Activated CD8-positive, alpha-beta T cell treated with anti-CD3 and anti-CD28 coated beads, Interleukin-2, amount 10 ng/mL, durations not matched to agents 7 days and 5 days (primary cell): Measurements from ENCODE around the gene SLC1A6. TPM values are rescaled to one million over a fixed set of nuclear protein-coding genes. Genes with fewer than 3 reads are reported as not detected.

ENCODE experiments used
- ATAC-seq: fragments of 150-1000 bp; cut with Tn5 transposase; one replicate; pipeline ENCODE4 v1.10.0; 2021; ENCODE audit warnings: moderate library complexity
- CTCF ChIA-PET: fragments of 350-600 bp; sonication (Branson Sonifier 250); formaldehyde crosslinking; loops from one replicate; lab custom pipeline; 2021; ENCODE audit warnings: antibody characterized with exemption; lab: Charles Lee
- POLR2A ChIA-PET: fragments of 350-600 bp; sonication (Branson Sonifier 250); formaldehyde crosslinking; loops from one replicate; lab custom pipeline; 2021; ENCODE audit warnings: antibody characterized with exemption; lab: Charles Lee
- DNase-seq: peaks from one replicate; pipeline ENCODE4 v3.0.0-alpha.2; 2020
- H3K27ac Mint-ChIP-seq: one replicate; pipeline ENCODE4 v1.8.0; 2021; ENCODE audit warnings: mild to moderate bottlenecking, mixed read lengths
- H3K27me3 Mint-ChIP-seq: one replicate; pipeline ENCODE4 v1.8.0; 2021; ENCODE audit warnings: low read depth, mixed read lengths
- H3K36me3 Mint-ChIP-seq: one replicate; pipeline ENCODE4 v1.8.0; 2021; ENCODE audit warnings: low read depth, mixed read lengths
- H3K4me1 Mint-ChIP-seq: one replicate; pipeline ENCODE4 v1.8.0; 2021; ENCODE audit warnings: low read depth, mixed read lengths
- H3K4me3 Mint-ChIP-seq: one replicate; pipeline ENCODE4 v1.8.0; 2021; ENCODE audit warnings: mild to moderate bottlenecking, mixed read lengths
- H3K9me3 Mint-ChIP-seq: one replicate; pipeline ENCODE4 v1.8.0; 2022; ENCODE audit warnings: mixed read lengths; ENCODE audit not compliant: insufficient read depth
- total RNA-seq, 2 experiments: library from RNA; stranded (reverse); gene quantifications; one replicate each; pipeline ENCODE4 v1.2.3, GENCODE V29; 2021

The SLC1A6 gene
- total RNA-seq, 2 experiments from 2014 or later, result not detected

GRCh38 chr19:14992780-14993179, 13.1 kb upstream of the SLC1A6 start:
- H3K4me3 Mint-ChIP-seq, result no peak overlapping the region
- no peaks in the 10 kb centered on the region for H3K9me3 Mint-ChIP-seq
- H3K4me1 Mint-ChIP-seq, result no peaks in the 10 kb centered on the region
- ATAC-seq, result no peak
- no peaks in the 10 kb centered on the region for H3K36me3 Mint-ChIP-seq
- CTCF ChIA-PET, result no interaction called here
- POLR2A ChIA-PET, result no interaction called here
- no peak for DNase-seq
- H3K27me3 Mint-ChIP-seq, result peaks cover 5% of the 10 kb centered on the region
- no peak overlapping the region for H3K27ac Mint-ChIP-seq

GRCh38 chr19:14985133-14985532, 5.5 kb upstream of the SLC1A6 start:
- DNase-seq (no peak), ATAC-seq (no peak)
- Mint-ChIP-seq H3K27ac (no peak overlapping the region), H3K36me3 (no peaks in the 10 kb centered on the region), H3K27me3 (peaks cover 11% of the 10 kb centered on the region), H3K4me1 (no peaks in the 10 kb centered on the region), H3K4me3 (no peak overlapping the region), H3K9me3 (no peaks in the 10 kb centered on the region)
- ChIA-PET POLR2A (no interaction called here), CTCF (no interaction called here)

- ATAC-seq (no peak), DNase-seq (no peak)
- Mint-ChIP-seq H3K4me1 (no peaks in the 10 kb centered on the region), H3K27me3 (peaks cover 29% of the 10 kb centered on the region), H3K4me3 (no peak overlapping the region), H3K27ac (no peak overlapping the region), H3K9me3 (no peaks in the 10 kb centered on the region), H3K36me3 (no peaks in the 10 kb centered on the region)
- ChIA-PET CTCF (no interaction called here), POLR2A (no interaction called here)
These were observed 1.4 kb downstream of the SLC1A6 start for GRCh38 chr19:14978161-14978776.

- CTCF ChIA-PET, result no interaction called here
- Mint-ChIP-seq H3K27ac (no peak overlapping the region), H3K4me3 (no peak overlapping the region), H3K4me1 (no peaks in the 10 kb centered on the region), H3K27me3 (peaks cover 29% of the 10 kb centered on the region), H3K36me3 (no peaks in the 10 kb centered on the region), H3K9me3 (no peaks in the 10 kb centered on the region)
- POLR2A ChIA-PET, result no interaction called here
- no peak for ATAC-seq
- no peak for DNase-seq
These were observed 2.5 kb downstream of the SLC1A6 start for GRCh38 chr19:14977128-14977527.

- DNase-seq, result no peak
- ChIA-PET POLR2A (no interaction called here), CTCF (no interaction called here)
- no peaks in the 10 kb centered on the region for H3K4me1 Mint-ChIP-seq
- H3K27me3 Mint-ChIP-seq, result peaks cover 16% of the 10 kb centered on the region
- no peak overlapping the region for H3K4me3 Mint-ChIP-seq
- ATAC-seq, result no peak
- no peak overlapping the region for H3K27ac Mint-ChIP-seq
- no peaks in the 10 kb centered on the region for H3K9me3 Mint-ChIP-seq
- no peaks in the 10 kb centered on the region for H3K36me3 Mint-ChIP-seq
These were observed 5.2 kb downstream of the SLC1A6 start for GRCh38 chr19:14974488-14974887.

- no peaks in the 10 kb centered on the region for H3K9me3 Mint-ChIP-seq
- H3K4me3 Mint-ChIP-seq, result no peak overlapping the region
- ChIA-PET POLR2A (interaction anchor here (0.7 kb wide), 1 partner anchor 984 kb away, joined by 3 read pairs; no protein-coding TSS in a partner anchor), CTCF (no interaction called here)
- H3K27me3 Mint-ChIP-seq, result peaks cover 2% of the 10 kb centered on the region
- no peaks in the 10 kb centered on the region for H3K36me3 Mint-ChIP-seq
- H3K4me1 Mint-ChIP-seq, result no peaks in the 10 kb centered on the region
- H3K27ac Mint-ChIP-seq, result no peak overlapping the region
- ATAC-seq (no peak), DNase-seq (no peak)
These were observed 7.0 kb downstream of the SLC1A6 start for GRCh38 chr19:14972676-14973075.

- no peaks in the 10 kb centered on the region for H3K9me3 Mint-ChIP-seq
- H3K27me3 Mint-ChIP-seq, result no peaks in the 10 kb centered on the region
- POLR2A ChIA-PET, result no interaction called here
- no peaks in the 10 kb centered on the region for H3K36me3 Mint-ChIP-seq
- H3K4me1 Mint-ChIP-seq, result no peaks in the 10 kb centered on the region
- ATAC-seq (no peak), DNase-seq (no peak)
- no peak overlapping the region for H3K4me3 Mint-ChIP-seq
- CTCF ChIA-PET, result no interaction called here
- H3K27ac Mint-ChIP-seq, result no peak overlapping the region
These were observed 8.2 kb downstream of the SLC1A6 start for GRCh38 chr19:14971474-14971873.

GRCh38 chr19:14968247-14968646, 11.4 kb downstream of the SLC1A6 start:
- Mint-ChIP-seq H3K27me3 (no peaks in the 10 kb centered on the region), H3K27ac (no peak overlapping the region), H3K4me1 (no peaks in the 10 kb centered on the region), H3K36me3 (no peaks in the 10 kb centered on the region), H3K4me3 (no peak overlapping the region), H3K9me3 (no peaks in the 10 kb centered on the region)
- ChIA-PET CTCF (no interaction called here), POLR2A (no interaction called here)
- ATAC-seq, result no peak
- DNase-seq, result no peak

GRCh38 chr19:14961956-14962685, 17.5 kb downstream of the SLC1A6 start:
- H3K9me3 Mint-ChIP-seq, result no peaks in the 10 kb centered on the region
- no peak overlapping the region for H3K27ac Mint-ChIP-seq
- H3K27me3 Mint-ChIP-seq, result no peaks in the 10 kb centered on the region
- H3K36me3 Mint-ChIP-seq, result no peaks in the 10 kb centered on the region
- ATAC-seq (no peak), DNase-seq (no peak)
- POLR2A ChIA-PET, result no interaction called here
- no peaks in the 10 kb centered on the region for H3K4me1 Mint-ChIP-seq
- no peak overlapping the region for H3K4me3 Mint-ChIP-seq
- CTCF ChIA-PET, result no interaction called here

GRCh38 chr19:14959263-14959662, 20.4 kb downstream of the SLC1A6 start:
- no peak for ATAC-seq
- H3K27ac Mint-ChIP-seq, result no peak overlapping the region
- no peaks in the 10 kb centered on the region for H3K36me3 Mint-ChIP-seq
- no peak for DNase-seq
- H3K9me3 Mint-ChIP-seq, result no peaks in the 10 kb centered on the region
- ChIA-PET CTCF (no interaction called here), POLR2A (no interaction called here)
- H3K27me3 Mint-ChIP-seq, result no peaks in the 10 kb centered on the region
- no peaks in the 10 kb centered on the region for H3K4me1 Mint-ChIP-seq
- H3K4me3 Mint-ChIP-seq, result no peak overlapping the region

- Mint-ChIP-seq H3K4me1 (no peaks in the 10 kb centered on the region), H3K9me3 (no peaks in the 10 kb centered on the region), H3K27me3 (no peaks in the 10 kb centered on the region), H3K27ac (no peak overlapping the region), H3K4me3 (no peak overlapping the region), H3K36me3 (no peaks in the 10 kb centered on the region)
- ChIA-PET POLR2A (no interaction called here), CTCF (no interaction called here)
- no peak for ATAC-seq
- DNase-seq, result no peak
These were observed 22.2 kb downstream of the SLC1A6 start for GRCh38 chr19:14957464-14957863.

GRCh38 chr19:14954071-14954655, 25.5 kb downstream of the SLC1A6 start:
- no peak for DNase-seq
- H3K36me3 Mint-ChIP-seq, result no peaks in the 10 kb centered on the region
- no peaks in the 10 kb centered on the region for H3K4me1 Mint-ChIP-seq
- no peaks in the 10 kb centered on the region for H3K27me3 Mint-ChIP-seq
- ChIA-PET CTCF (interaction anchor here (0.9 kb wide), 1 partner anchor 95 kb away, joined by 3 read pairs; no protein-coding TSS in a partner anchor), POLR2A (no interaction called here)
- H3K9me3 Mint-ChIP-seq, result no peaks in the 10 kb centered on the region
- no peak for ATAC-seq
- no peak overlapping the region for H3K4me3 Mint-ChIP-seq
- no peak overlapping the region for H3K27ac Mint-ChIP-seq
